AG09309 (cell line): ENCODE measurements around the gene PER1.

ENCODE experiments used
- DNase-seq: peaks from one replicate; pipeline ENCODE4 v3.0.0-alpha.2; 2010; ENCODE audit warnings: low read depth
- H3K4me3 ChIP-seq: 2 replicates; pipeline ENCODE4 v1.5.1; 2011; ENCODE audit warnings: mild to moderate bottlenecking, low read depth, low read length, moderate library complexity; ENCODE audit not compliant: control insufficient read depth
- TF ChIP-seq, protein P1 (sequence below): IDR thresholded peaks from 2 replicates; pipeline ENCODE4 v1.5.1; 2011; ENCODE audit warnings: mild to moderate bottlenecking, low read depth, low read length, inconsistent platforms; ENCODE audit not compliant: insufficient read depth, control insufficient read depth; ENCODE audit errors: missing control alignments

The PER1 gene

DNA sequence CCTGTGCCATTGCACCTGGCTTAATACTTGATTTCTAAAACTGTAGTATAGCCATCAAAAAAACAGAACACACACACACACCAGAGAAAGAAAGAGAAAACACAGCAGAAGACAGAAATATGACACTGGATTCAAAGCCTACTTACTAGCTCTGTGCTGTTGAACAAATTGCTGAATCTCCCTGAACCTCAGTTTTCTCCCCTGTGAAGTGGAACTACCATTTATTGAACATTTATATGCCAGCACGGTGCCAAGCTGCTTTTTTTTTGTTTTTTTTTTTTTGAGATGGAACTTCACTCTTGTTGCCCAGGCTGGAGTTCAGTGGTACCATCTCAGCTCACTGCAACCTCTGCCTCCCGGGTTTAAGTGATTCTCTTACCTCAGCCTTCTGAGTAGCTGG lies 51.4 kb downstream of the PER1 start:
- TF ChIP-seq, protein P1, sequence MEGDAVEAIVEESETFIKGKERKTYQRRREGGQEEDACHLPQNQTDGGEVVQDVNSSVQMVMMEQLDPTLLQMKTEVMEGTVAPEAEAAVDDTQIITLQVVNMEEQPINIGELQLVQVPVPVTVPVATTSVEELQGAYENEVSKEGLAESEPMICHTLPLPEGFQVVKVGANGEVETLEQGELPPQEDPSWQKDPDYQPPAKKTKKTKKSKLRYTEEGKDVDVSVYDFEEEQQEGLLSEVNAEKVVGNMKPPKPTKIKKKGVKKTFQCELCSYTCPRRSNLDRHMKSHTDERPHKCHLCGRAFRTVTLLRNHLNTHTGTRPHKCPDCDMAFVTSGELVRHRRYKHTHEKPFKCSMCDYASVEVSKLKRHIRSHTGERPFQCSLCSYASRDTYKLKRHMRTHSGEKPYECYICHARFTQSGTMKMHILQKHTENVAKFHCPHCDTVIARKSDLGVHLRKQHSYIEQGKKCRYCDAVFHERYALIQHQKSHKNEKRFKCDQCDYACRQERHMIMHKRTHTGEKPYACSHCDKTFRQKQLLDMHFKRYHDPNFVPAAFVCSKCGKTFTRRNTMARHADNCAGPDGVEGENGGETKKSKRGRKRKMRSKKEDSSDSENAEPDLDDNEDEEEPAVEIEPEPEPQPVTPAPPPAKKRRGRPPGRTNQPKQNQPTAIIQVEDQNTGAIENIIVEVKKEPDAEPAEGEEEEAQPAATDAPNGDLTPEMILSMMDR = no peak
- H3K4me3 ChIP-seq = no peak overlapping the region
- DNase-seq = no peak

DNA sequence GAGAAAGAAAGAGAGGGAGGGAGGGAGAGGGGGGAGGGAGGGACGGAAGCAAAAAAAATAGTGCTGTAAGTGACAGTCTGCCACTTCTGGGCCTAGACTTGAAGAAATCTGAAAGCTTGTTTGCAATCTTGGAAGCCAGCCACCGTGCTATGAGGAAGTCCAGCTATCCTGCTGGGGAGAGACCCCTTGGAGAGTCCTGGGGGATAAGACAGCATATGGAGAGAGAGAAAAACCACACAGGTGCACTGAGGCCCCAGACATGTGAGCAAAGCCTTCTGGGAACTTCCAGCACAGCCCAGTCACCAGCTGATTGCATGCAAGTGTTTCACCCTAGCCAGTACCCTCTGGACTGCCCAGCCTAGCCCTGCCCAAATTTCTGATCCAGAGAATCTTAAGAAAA lies 52.1 kb downstream of the PER1 start:
- TF ChIP-seq, protein P1 = no peak
- DNase-seq = no peak
- H3K4me3 ChIP-seq = no peak overlapping the region

DNA sequence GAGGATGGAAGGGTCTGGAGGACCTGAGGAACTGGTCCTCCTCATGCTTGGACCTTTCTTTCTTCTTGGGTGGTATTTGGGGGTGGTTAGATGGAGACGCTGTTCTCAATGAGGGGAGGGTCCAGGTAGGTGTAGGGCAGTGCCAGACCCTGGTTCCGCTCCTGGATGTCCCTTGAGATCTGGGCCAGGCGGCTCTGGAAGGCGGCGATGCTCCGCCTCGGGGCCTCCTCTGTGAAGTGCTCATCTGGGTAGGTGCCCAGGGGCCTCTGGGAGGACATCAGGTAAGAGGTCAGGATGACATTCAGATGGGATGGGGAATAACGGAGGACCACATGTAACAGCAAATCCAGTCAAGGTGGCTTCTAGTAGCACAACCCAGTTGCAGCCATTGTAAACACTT lies 55.7 kb downstream of the PER1 start:
- no peak for DNase-seq
- no peak overlapping the region for H3K4me3 ChIP-seq
- TF ChIP-seq, protein P1 = no peak

DNA sequence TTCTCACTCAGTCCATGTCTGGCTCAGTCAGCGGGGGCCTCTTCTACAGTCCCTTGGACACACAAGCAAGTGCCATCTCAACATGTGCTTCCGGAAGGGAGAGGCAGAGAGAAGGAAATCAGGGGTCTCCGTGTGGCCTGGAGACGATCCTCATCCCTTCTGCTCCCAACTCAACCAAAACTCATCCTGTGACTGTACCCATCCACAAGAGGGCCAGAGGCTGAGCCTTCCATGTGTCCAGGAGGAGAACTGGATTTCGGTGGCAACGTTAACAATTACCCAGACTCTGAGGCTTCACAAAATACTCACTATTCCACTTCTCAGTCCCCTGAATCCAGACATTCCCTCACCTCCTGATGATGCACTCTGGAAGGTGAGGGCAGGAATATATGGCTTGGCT lies 56.8 kb downstream of the PER1 start:
- no peak for DNase-seq
- no peak overlapping the region for H3K4me3 ChIP-seq
- TF ChIP-seq, protein P1 = no peak

DNA sequence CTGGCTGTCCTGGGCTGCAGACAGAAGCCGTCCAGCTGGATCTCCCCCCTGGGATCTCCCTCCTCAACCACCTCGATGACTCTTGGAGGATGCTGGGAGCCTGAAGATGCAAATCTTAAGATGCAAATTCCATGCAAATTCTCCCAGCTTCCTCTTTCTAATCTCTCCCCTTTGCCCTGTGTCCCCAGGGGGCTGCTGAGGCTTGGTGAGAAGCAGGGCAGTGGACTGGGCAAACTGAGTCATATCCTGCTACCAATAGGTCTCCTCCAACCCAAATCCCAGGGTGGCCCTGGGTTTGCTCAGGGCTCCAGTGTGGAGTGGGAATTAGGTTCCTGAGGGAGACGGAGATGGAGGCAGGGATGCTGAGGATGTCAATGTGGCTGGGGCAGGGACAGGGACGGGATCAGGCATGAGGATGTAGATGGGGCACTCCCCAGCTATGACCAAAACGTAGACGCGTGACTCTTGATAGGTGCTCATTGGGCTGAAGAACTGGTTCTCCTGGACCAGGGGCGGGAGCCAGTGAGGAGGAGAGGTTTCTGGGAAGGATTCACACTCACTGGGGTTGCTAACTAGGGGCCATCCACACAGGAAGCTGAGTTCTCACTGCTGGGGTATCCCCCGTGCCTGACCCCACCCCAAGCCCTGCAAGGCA lies 61.0 kb downstream of the PER1 start:
- TF ChIP-seq, protein P1 = no peak
- no peak overlapping the region for H3K4me3 ChIP-seq
- DNase-seq = no peak
